Keratinocyte (primary cell): ENCODE measurements around the gene BCL11B. TPM values are rescaled to one million over a fixed set of nuclear protein-coding genes. Genes with fewer than 3 reads are reported as not detected.

Experiments used
- DNase-seq: peaks from one replicate; pipeline ENCODE4 v3.0.0-alpha.2; 2011; ENCODE audit warnings: low read depth, missing footprints, low spot score
- FAIRE-seq: peaks from 2 replicates; lab custom pipeline; 2011; peaks lifted over from hg19 to GRCh38; lab: Jason Lieb, UNC
- H2AFZ ChIP-seq: 2 replicates; pipeline ENCODE4 v1.6.0; 2012; ENCODE audit warnings: low read length, control low read depth, inconsistent platforms; ENCODE audit not compliant: control insufficient read depth
- H3K27ac ChIP-seq: 2 replicates; pipeline ENCODE4 v1.5.1; 2011; ENCODE audit warnings: low read length; ENCODE audit not compliant: control insufficient read depth, insufficient read depth
- H3K27me3 ChIP-seq: 3 replicates; pipeline ENCODE4 v1.6.0; 2011; ENCODE audit warnings: low read length; ENCODE audit not compliant: control insufficient read depth, insufficient read depth; ENCODE audit errors: extremely low read depth
- H3K36me3 ChIP-seq, 2 experiments: 2 replicates in 1 of 2; 3 replicates in 1 of 2; pipeline ENCODE4 v1.5.1; 2011; ENCODE audit warnings: low read length in 2 of 2, mild to moderate bottlenecking in 1 of 2; ENCODE audit not compliant: control insufficient read depth in 2 of 2, insufficient read depth in 2 of 2; ENCODE audit errors: extremely low read depth in 1 of 2
- H3K4me1 ChIP-seq: 3 replicates; pipeline ENCODE4 v1.5.1; 2011; ENCODE audit warnings: low read length; ENCODE audit not compliant: control insufficient read depth, insufficient read depth; ENCODE audit errors: extremely low read depth
- H3K4me2 ChIP-seq: 3 replicates; pipeline ENCODE4 v1.6.0; 2011; ENCODE audit warnings: low read depth, low read length; ENCODE audit not compliant: control insufficient read depth, insufficient read depth; ENCODE audit errors: extremely low read depth
- H3K4me3 ChIP-seq, 3 experiments: fragments of 200-600 bp in 1 of 3; sonication (generic) in 1 of 3; 2 replicates in 2 of 3; 3 replicates in 1 of 3; pipeline ENCODE4 v1.5.1; 2011 to 2016; ENCODE audit warnings: low read length in 3 of 3, mild to moderate bottlenecking in 3 of 3, control low read depth in 2 of 3, inconsistent platforms in 1 of 3, low read depth in 1 of 3, mixed read lengths in 1 of 3, mixed run types in 1 of 3, moderate library complexity in 1 of 3; ENCODE audit not compliant: control insufficient read depth in 2 of 3, insufficient read depth in 2 of 3; ENCODE audit errors: extremely low read depth in 1 of 3
- H3K79me2 ChIP-seq: 2 replicates; pipeline ENCODE4 v1.6.0; 2012; ENCODE audit warnings: low read length; ENCODE audit not compliant: control insufficient read depth, insufficient read depth
- H3K9ac ChIP-seq: 3 replicates; pipeline ENCODE4 v1.6.0; 2011; ENCODE audit warnings: low read length; ENCODE audit not compliant: control insufficient read depth, insufficient read depth; ENCODE audit errors: extremely low read depth
- H3K9me1 ChIP-seq: 3 replicates; pipeline ENCODE4 v1.6.0; 2011; ENCODE audit warnings: low read length; ENCODE audit not compliant: control insufficient read depth, insufficient read depth; ENCODE audit errors: extremely low read depth
- H3K9me3 ChIP-seq: 2 replicates; pipeline ENCODE4 v1.5.1; 2012; ENCODE audit warnings: low read depth, low read length; ENCODE audit not compliant: control insufficient read depth
- H4K20me1 ChIP-seq: 3 replicates; pipeline ENCODE4 v1.6.0; 2011; ENCODE audit warnings: low read length; ENCODE audit not compliant: control insufficient read depth, insufficient read depth; ENCODE audit errors: extremely low read depth
- CTCF ChIP-seq, 3 experiments: IDR thresholded peaks in 1 of 3; conservative IDR thresholded peaks in 1 of 3; optimal IDR thresholded peaks in 1 of 3; 2 replicates in 2 of 3; 3 replicates in 1 of 3; pipeline versions ENCODE3 to v1.5.1; 2011; ENCODE audit warnings: low read length in 3 of 3, mild to moderate bottlenecking in 3 of 3, moderate library complexity in 2 of 3, control low read depth in 1 of 3, inconsistent platforms in 1 of 3; ENCODE audit not compliant: insufficient read depth in 2 of 3; ENCODE audit errors: extremely low read depth in 1 of 3
- EZH2 ChIP-seq: IDR thresholded peaks from one replicate; pipeline ENCODE4 v1.6.1; 2012; ENCODE audit warnings: inconsistent platforms, mild to moderate bottlenecking, low read length, moderate library complexity
- dilution Hi-C: fragments of 300-500 bp; cut with MboI; formaldehyde crosslinking; loops from one replicate; pipeline ENCODE4 v1.7.0; 2020; ENCODE audit warnings: low sequenced_read_pairs; ENCODE audit not compliant: extremely low pct_ligation_motif_present
- polyA plus RNA-seq, 5 experiments: library from polyadenylated mRNA; depleted of rRNA in 3 of 5; stranded (reverse) in 3 of 5; stranded (forward) in 1 of 5; unstranded in 1 of 5; fragments of >200 nt; gene quantifications; 1 replicate in 1 of 5; 2 replicates in 3 of 5; 3 replicates in 1 of 5; pipeline versions ENCODE4 v1.2.1 to v1.2.3, GENCODE V29; 2011 to 2012; ENCODE audit warnings: missing spikeins in 2 of 5, low read depth in 1 of 5, low replicate concordance in 1 of 5

The BCL11B gene
- polyA plus RNA-seq, 1 donor (not counting 4 experiments of a cell fraction or from before 2014, with no cell fraction given): 5.2 TPM

- Histone ChIP-seq H3K4me3 (no peak overlapping the region), H2AFZ (no peak overlapping the region), H3K4me1 (no peaks in the 10 kb centered on the region), H3K9ac (no peak overlapping the region), H3K9me1 (no peaks in the 10 kb centered on the region), H3K4me2 (no peak overlapping the region), H3K27ac (no peak overlapping the region), H3K9me3 (no peaks in the 10 kb centered on the region), H3K79me2 (no peaks in the 10 kb centered on the region), H3K36me3 (no peaks in the 10 kb centered on the region), H3K27me3 (no peaks in the 10 kb centered on the region), H4K20me1 (no peaks in the 10 kb centered on the region)
- dilution Hi-C loops: no loop called here
- no peak for FAIRE-seq
- DNase-seq: no peak
- TF ChIP-seq EZH2: no peak
- no peak for TF ChIP-seq CTCF (optimal IDR thresholded peaks at IDR 0.05 in 1 of 3, IDR thresholded peaks at IDR 0.05 in 1 of 3, conservative IDR thresholded peaks at IDR 0.05 in 1 of 3; ENCODE audit: extremely low read depth in 1 of 3, insufficient read depth in 2 of 3, low read length in 3 of 3)
Observed at GRCh38 chr14:99145307-99145706, 126.7 kb downstream of the BCL11B start.

- dilution Hi-C loops: no loop called here
Observed at GRCh38 chr14:99143793-99144192, 128.2 kb downstream of the BCL11B start.

More at GRCh38 chr14:99143793-99144192, 128.2 kb downstream of the BCL11B start:
- TF ChIP-seq EZH2: no peak
- TF ChIP-seq CTCF (optimal IDR thresholded peaks at IDR 0.05 in 1 of 3, IDR thresholded peaks at IDR 0.05 in 1 of 3, conservative IDR thresholded peaks at IDR 0.05 in 1 of 3; ENCODE audit: extremely low read depth in 1 of 3, insufficient read depth in 2 of 3, low read length in 3 of 3): no peak
- no peak overlapping the region for H3K27ac ChIP-seq
- no peaks in the 10 kb centered on the region for H4K20me1 ChIP-seq
- no peaks in the 10 kb centered on the region for H3K27me3 ChIP-seq
- no peak overlapping the region for H3K4me3 ChIP-seq
- H3K4me2 ChIP-seq: no peak overlapping the region
- no peak overlapping the region for H3K9ac ChIP-seq
- no peaks in the 10 kb centered on the region for H3K9me1 ChIP-seq
- no peaks in the 10 kb centered on the region for H3K4me1 ChIP-seq
- no peaks in the 10 kb centered on the region for H3K9me3 ChIP-seq
- H2AFZ ChIP-seq: no peak overlapping the region
- no peaks in the 10 kb centered on the region for H3K79me2 ChIP-seq
- no peak for DNase-seq
- FAIRE-seq: no peak
- H3K36me3 ChIP-seq: no peaks in the 10 kb centered on the region
